ENCODE data around the gene SCN8A. TPM values are rescaled to one million over a fixed set of nuclear protein-coding genes. Genes with fewer than 3 reads are reported as not detected.

Gene SCN8A
- total RNA-seq, 1 donor from 2014 or later = 5.0 TPM

GRCh38 chr12:51653431-51653830 lies 62.4 kb downstream of the SCN8A start:
- Mint-ChIP-seq H3K4me1 (ENCODE audit: unreplicated experiment) (no peaks in the 10 kb centered on the region), H3K9me3 (ENCODE audit: unreplicated experiment) (no peaks in the 10 kb centered on the region), H3K27ac (ENCODE audit: unreplicated experiment) (no peak overlapping the region), H3K27me3 (ENCODE audit: unreplicated experiment) (peaks cover 3% of the 10 kb centered on the region), H3K4me3 (ENCODE audit: unreplicated experiment) (no peak overlapping the region), H3K36me3 (ENCODE audit: low read depth, unreplicated experiment) (peaks cover 8% of the 10 kb centered on the region)
- no peak for TF ChIP-seq CTCF (IDR thresholded peaks at IDR 0.05; ENCODE audit: unreplicated experiment)
- no peak for DNase-seq (ENCODE audit: low spot score)

- Mint-ChIP-seq H3K27me3 (ENCODE audit: unreplicated experiment) (no peaks in the 10 kb centered on the region), H3K9me3 (ENCODE audit: unreplicated experiment) (no peaks in the 10 kb centered on the region), H3K4me3 (ENCODE audit: unreplicated experiment) (no peak overlapping the region), H3K36me3 (ENCODE audit: low read depth, unreplicated experiment) (no peaks in the 10 kb centered on the region), H3K27ac (ENCODE audit: unreplicated experiment) (no peak overlapping the region), H3K4me1 (ENCODE audit: unreplicated experiment) (peaks cover 4% of the 10 kb centered on the region)
- DNase-seq (ENCODE audit: low spot score) = no peak
- no peak for TF ChIP-seq CTCF (IDR thresholded peaks at IDR 0.05; ENCODE audit: unreplicated experiment)
Observed at GRCh38 chr12:51661199-51661598, 70.2 kb downstream of the SCN8A start.

GRCh38 chr12:51661836-51662235 lies 70.8 kb downstream of the SCN8A start:
- Mint-ChIP-seq H3K36me3 (ENCODE audit: low read depth, unreplicated experiment) (no peaks in the 10 kb centered on the region), H3K4me3 (ENCODE audit: unreplicated experiment) (no peak overlapping the region), H3K9me3 (ENCODE audit: unreplicated experiment) (no peaks in the 10 kb centered on the region), H3K4me1 (ENCODE audit: unreplicated experiment) (peaks cover 4% of the 10 kb centered on the region), H3K27me3 (ENCODE audit: unreplicated experiment) (no peaks in the 10 kb centered on the region), H3K27ac (ENCODE audit: unreplicated experiment) (no peak overlapping the region)
- no peak for TF ChIP-seq CTCF (IDR thresholded peaks at IDR 0.05; ENCODE audit: unreplicated experiment)
- DNase-seq (ENCODE audit: low spot score) = no peak

GRCh38 chr12:51662728-51663154 lies 71.7 kb downstream of the SCN8A start:
- no peak overlapping the region for H3K4me3 Mint-ChIP-seq (ENCODE audit: unreplicated experiment)
- no peak overlapping the region for H3K27ac Mint-ChIP-seq (ENCODE audit: unreplicated experiment)
- no peak for DNase-seq (ENCODE audit: low spot score)
- no peaks in the 10 kb centered on the region for H3K36me3 Mint-ChIP-seq (ENCODE audit: low read depth, unreplicated experiment)
- no peaks in the 10 kb centered on the region for H3K27me3 Mint-ChIP-seq (ENCODE audit: unreplicated experiment)
- H3K9me3 Mint-ChIP-seq (ENCODE audit: unreplicated experiment) = no peaks in the 10 kb centered on the region
- TF ChIP-seq CTCF (IDR thresholded peaks at IDR 0.05; ENCODE audit: unreplicated experiment) = no peak
- H3K4me1 Mint-ChIP-seq (ENCODE audit: unreplicated experiment) = peaks cover 4% of the 10 kb centered on the region

- no peak for DNase-seq (ENCODE audit: low spot score)
- Mint-ChIP-seq H3K4me1 (ENCODE audit: unreplicated experiment) (peaks cover 4% of the 10 kb centered on the region), H3K36me3 (ENCODE audit: low read depth, unreplicated experiment) (no peaks in the 10 kb centered on the region), H3K27ac (ENCODE audit: unreplicated experiment) (no peak overlapping the region), H3K27me3 (ENCODE audit: unreplicated experiment) (no peaks in the 10 kb centered on the region), H3K9me3 (ENCODE audit: unreplicated experiment) (no peaks in the 10 kb centered on the region), H3K4me3 (ENCODE audit: unreplicated experiment) (no peak overlapping the region)
- TF ChIP-seq CTCF (IDR thresholded peaks at IDR 0.05; ENCODE audit: unreplicated experiment) = no peak
Observed at GRCh38 chr12:51663390-51663789, 72.4 kb downstream of the SCN8A start.
